ENCODE measurements around the gene RNF220.

The RNF220 gene

GRCh38 chr1:44701141-44701573, 296.1 kb downstream of the RNF220 start:
- DNase-seq (ENCODE audit: low read depth, low spot score) = no peak

Measured in brain pericyte (primary cell).